ENCODE data around the gene PACS1.
"Not testable (repeated sequence)": the region's sequence is repeated elsewhere in the genome, so short reads cannot be mapped to it uniquely, and the experiment has no call there.

PACS1 gene

DNA sequence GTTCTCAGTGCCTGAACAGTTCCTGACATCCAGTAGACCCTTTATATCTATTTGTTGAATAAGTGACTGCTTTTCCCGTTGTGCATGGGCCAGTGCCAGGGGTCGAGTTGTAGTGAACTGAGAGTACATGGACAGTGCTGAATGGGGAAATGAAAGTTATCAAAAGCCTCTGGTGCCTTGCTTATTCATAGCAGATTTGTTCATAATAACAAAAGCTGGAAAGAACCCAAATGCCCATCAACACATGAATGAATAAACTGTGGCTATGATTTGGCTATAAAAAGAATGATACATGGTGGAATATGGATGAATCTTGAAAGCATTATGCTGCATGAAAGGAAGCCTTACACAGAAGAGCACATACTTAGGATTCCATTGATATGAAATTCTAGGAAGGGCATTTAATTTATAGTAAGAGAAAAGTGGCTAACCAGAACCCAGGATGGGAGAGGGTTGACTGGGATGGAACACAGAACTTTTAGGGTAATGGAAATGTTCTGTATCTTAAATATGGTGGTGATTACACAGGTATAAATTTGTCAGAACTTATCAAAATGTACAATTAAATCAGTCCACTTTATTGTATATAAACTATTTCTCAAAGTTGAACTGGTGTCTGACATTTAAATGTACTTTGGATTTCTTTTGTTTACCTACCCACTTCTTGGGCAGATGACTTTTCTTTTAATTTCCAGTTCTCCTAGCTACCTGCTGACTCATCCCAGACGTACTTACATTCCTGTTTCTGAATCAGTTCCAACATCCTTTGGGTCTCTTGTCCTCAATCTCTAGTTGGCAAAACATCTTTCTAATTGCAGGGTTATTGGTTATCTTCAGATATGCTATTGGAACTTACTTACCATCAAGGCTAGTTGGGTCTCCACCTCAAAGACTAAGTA is 42.8 kb downstream of the PACS1 start:
- DNase-seq: no peak

DNA sequence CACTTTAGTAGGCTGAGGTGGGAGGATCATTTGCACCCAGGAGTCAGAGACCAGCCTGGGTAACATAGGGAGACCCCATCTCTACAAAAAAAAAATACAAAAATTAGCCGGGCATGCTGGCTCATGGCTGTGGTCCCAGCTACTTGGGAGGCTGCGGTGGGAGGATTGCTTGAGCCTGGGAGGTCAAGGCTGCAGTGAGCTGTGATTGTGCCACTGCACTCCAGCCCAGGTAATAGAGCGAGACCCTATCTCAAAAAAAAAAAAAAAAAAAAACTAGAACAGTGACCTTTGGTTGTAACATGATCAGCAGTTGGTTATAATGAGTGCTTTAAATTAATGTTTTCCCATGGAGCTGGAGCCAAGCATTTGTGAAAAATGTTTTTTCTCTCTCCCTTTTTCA is 44.9 kb downstream of the PACS1 start:
- DNase-seq: not testable (repeated sequence)

- DNase-seq: peak in 1 of 2 donors; percentile 63
Measured at GRCh38 chr11:66115638-66116301, 45.7 kb downstream of the PACS1 start.

DNA sequence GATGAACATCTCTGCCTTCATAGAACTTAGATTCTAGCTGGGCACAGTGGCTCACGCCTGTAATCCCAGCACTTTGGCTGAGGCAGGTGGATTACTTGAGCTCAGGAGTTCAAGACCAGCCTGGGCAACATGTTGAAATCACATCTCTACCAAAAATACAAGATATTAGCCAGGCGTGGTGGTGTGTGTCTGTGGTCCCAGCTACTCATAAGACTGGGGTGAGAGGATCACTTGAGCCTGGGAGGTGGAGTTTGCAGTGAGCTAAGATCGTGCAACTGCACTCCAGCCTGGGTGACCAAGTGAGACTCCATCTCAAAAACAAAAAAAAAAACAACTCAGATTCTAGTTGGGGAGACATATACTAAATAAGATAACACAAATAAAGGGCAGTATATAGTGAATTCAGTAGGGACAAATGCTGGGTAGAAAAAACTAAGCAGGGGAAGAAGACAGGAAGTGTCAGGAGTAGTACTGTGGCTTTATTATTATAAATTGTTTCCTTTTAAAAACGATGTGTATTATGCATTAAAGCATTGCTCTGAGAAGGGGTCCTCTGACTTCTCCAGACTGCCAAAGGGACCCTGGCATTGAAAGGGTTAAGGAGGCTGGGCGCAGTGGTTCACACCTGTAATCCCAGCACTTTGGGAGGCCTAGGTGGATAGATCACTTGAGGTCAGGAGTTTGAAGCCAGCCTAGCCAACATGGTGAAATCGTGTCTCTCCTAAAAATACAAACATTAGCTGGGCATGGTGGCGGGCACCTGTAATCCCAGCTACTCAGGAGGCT is 46.7 kb downstream of the PACS1 start:
- no peak for DNase-seq

- no peak for DNase-seq
Measured at GRCh38 chr11:66118847-66119246, 48.8 kb downstream of the PACS1 start.

- DNase-seq: no peak
Measured at GRCh38 chr11:66119348-66120133, 49.5 kb downstream of the PACS1 start.

GRCh38 chr11:66121466-66121865 is 51.4 kb downstream of the PACS1 start:
- no peak for DNase-seq

- no peak for DNase-seq
Measured at GRCh38 chr11:66123902-66124301, 53.8 kb downstream of the PACS1 start.

GRCh38 chr11:66124564-66124963 is 54.5 kb downstream of the PACS1 start:
- no peak for DNase-seq

DNA sequence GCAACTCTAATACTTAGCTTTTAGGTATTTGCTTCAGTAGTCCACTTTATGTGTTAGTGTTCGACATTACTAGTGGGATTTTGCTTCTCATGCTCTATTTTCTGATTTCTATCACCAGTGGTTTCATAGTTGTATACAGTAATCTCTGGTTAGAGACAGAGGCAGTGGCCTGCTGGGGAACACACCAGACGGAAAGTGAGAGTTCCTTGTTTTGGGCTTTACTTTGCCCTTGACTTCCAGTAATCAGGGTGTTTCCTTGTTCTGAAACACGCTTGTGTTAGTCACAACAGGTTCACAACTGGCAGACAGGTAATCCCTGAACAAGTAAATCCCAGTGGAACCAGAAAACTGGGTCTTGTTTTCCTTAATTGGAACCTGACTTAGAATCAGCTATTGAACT is 56.0 kb downstream of the PACS1 start:
- DNase-seq: no peak

DNA sequence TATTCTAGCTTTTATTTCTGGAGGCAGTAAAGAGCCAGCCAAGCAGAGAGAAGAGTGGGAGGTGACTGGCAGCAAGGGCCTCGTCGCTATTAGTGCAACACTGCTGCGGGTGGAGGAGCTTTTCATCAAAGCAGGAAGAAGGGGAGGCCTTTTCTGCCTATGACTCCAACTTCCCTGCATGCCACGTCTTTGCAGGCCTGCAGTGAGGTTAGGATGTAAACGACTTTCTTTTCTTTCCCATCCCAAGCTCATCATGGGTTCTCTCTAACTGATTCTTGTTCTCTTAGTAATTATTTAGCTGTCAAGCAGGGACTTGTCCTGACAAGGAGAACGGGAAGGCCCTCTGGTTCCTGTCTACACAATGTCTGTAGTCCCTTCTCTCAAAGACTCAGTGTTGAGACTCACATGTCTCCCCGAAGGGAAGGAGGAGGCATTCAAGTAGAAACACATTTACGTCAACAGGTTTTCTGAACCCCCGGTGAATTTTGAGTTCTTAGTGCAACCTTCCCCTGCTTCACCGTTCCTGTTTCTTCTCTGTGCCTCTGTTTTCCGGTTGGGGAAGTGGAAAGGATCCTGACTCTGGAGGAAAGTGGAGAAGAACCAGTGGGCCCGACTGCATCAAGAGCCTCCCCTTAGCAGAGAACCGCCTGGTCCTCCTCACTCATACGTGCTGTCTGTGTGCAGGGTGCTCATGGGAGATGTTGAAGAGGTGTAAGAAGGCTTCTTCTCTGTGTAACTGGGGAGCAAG is 56.9 kb downstream of the PACS1 start:
- peak; percentile 53 to 57 for DNase-seq

GRCh38 chr11:66130978-66131377 is 60.9 kb downstream of the PACS1 start:
- DNase-seq: no peak

DNA sequence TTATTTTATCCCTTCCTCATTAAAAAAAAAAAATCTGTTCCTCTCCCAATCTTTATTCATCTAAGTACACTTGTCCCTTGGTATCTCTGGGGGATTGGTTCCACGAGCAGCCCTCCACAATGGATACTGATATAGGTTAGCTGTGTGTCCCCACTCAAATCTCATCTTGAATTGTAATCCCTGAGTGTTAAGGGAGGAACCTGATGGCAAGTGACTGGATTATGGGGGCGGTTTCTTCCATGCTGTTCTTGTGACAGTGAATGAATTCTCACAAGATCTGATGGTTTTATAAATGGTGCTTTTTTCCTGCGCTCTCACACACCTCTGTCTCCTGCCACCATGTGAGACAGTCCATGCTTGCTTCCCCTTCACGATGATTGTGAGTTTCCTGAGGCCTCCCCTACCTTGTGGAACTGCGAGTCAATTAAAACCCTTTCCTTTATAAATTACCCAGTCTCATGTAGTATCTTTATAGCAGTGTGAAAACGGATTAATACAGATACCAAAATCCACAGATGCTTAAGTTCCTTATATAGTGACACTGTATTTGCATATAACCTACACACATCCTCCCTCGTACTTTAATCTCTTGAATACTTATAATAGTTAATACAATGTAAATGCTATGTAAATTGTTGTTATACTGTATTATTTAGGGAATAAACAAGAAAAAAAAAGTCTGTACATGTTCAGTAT is 62.0 kb downstream of the PACS1 start:
- no peak for DNase-seq

GRCh38 chr11:66133216-66133775 is 63.2 kb downstream of the PACS1 start:
- no peak for DNase-seq

DNA sequence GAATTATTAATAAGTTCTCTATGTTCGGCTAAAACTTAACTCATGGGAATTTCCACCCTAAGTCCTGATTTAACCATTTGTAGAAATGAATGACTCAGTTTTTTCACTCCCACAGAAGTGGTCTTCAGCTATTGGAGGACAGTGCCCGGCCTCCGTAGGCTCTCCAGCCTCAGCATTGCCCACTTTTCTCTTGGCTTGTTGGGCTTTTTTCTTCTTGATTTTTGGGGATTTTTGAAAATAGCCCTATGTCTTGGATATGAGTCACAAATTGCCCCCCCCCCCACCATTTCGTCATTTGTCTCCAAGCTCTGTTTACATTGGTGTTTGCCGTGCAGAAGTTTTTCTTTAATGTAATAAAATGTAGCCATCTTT is 66.7 kb downstream of the PACS1 start:
- DNase-seq: no peak

GRCh38 chr11:66139817-66140404 is 69.8 kb downstream of the PACS1 start:
- no peak for DNase-seq

- no peak for DNase-seq
Measured at GRCh38 chr11:66142370-66143263, 72.5 kb downstream of the PACS1 start.

GRCh38 chr11:66143264-66143566 is 73.1 kb downstream of the PACS1 start:
- no peak for DNase-seq

- no peak for DNase-seq
Measured at GRCh38 chr11:66143996-66144678, 74.1 kb downstream of the PACS1 start.

All from CD4-positive, alpha-beta T cell treated with Interleukin-1 beta for 1 hour (primary cell).